CD4-positive, alpha-beta T cell (primary cell): ENCODE results near the gene FDXR. TPM values are rescaled to one million over a fixed set of nuclear protein-coding genes. Genes with fewer than 3 reads are reported as not detected.

ENCODE experiments used
- ATAC-seq: fragments of 200-7000 bp; cut with Tn5 transposase; one replicate; pipeline ENCODE4 v1.10.0; 2022; ENCODE audit warnings: mild to moderate bottlenecking; ENCODE audit not compliant: poor library complexity
- CTCF ChIA-PET: fragments of 350-600 bp; sonication (Branson Sonifier 250); formaldehyde crosslinking; loops from one replicate; lab custom pipeline; 2021; ENCODE audit warnings: antibody characterized with exemption, inconsistent platforms; lab: Charles Lee
- POLR2A ChIA-PET: fragments of 350-600 bp; sonication (Branson Sonifier 250); formaldehyde crosslinking; loops from one replicate; lab custom pipeline; 2021; ENCODE audit warnings: antibody characterized with exemption, inconsistent platforms; lab: Charles Lee
- DNase-seq, 14 experiments: peaks; one replicate each; pipeline ENCODE4 v3.0.0-alpha.2; 2013 to 2020; ENCODE audit warnings: mixed read lengths in 2 of 14
- H3K27ac ChIP-seq, 2 donors: one replicate each; pipeline versions ENCODE4 v1.5.1 to v1.7.0; 2013; ENCODE audit warnings: low read length in 2 of 2, low read depth in 1 of 2, mild to moderate bottlenecking in 1 of 2
- H3K27me3 ChIP-seq, 2 experiments: 1 replicate in 1 of 2; 2 replicates in 1 of 2; pipeline versions ENCODE4 v1.6.1 to v1.7.0; 2013; ENCODE audit warnings: low read length in 2 of 2, control low read depth in 1 of 2, mild to moderate bottlenecking in 1 of 2, moderate library complexity in 1 of 2; ENCODE audit not compliant: insufficient read depth in 2 of 2, control insufficient read depth in 1 of 2
- H3K36me3 ChIP-seq: one replicate; pipeline ENCODE4 v1.6.1; 2013; ENCODE audit warnings: low read length, control low read depth; ENCODE audit not compliant: insufficient read depth
- H3K4me1 ChIP-seq: one replicate; pipeline ENCODE4 v1.6.1; 2013; ENCODE audit warnings: low read length, control low read depth; ENCODE audit not compliant: insufficient read depth
- H3K4me3 ChIP-seq: one replicate; pipeline ENCODE4 v1.5.1; 2013; ENCODE audit warnings: mild to moderate bottlenecking, low read length, moderate library complexity
- H3K9me3 ChIP-seq, 2 experiments: 1 replicate in 1 of 2; 2 replicates in 1 of 2; pipeline versions ENCODE4 v1.6.1 to v1.7.0; 2013; ENCODE audit warnings: low read length in 2 of 2, mild to moderate bottlenecking in 2 of 2, control low read depth in 1 of 2, moderate library complexity in 1 of 2; ENCODE audit not compliant: control insufficient read depth in 1 of 2, insufficient read depth in 1 of 2
- H3K27ac Mint-ChIP-seq: one replicate; pipeline ENCODE4 v1.8.0; 2020; ENCODE audit warnings: mixed read lengths
- H3K27me3 Mint-ChIP-seq: one replicate; pipeline ENCODE4 v1.8.0; 2021; ENCODE audit warnings: mixed read lengths
- H3K36me3 Mint-ChIP-seq: one replicate; pipeline ENCODE4 v1.8.0; 2021; ENCODE audit warnings: low read depth, mixed read lengths
- H3K4me1 Mint-ChIP-seq: one replicate; pipeline ENCODE4 v1.8.0; 2021; ENCODE audit warnings: low read depth, mixed read lengths
- H3K4me3 Mint-ChIP-seq: one replicate; pipeline ENCODE4 v1.8.0; 2020; ENCODE audit warnings: mild to moderate bottlenecking, mixed read lengths
- H3K9me3 Mint-ChIP-seq: one replicate; pipeline ENCODE4 v1.8.0; 2020; ENCODE audit warnings: mixed read lengths
- intact Hi-C, 2 experiments: fragments of 100-400 bp; cut with DNase I in 1 of 2; cut with micrococcal nuclease in 1 of 2; formaldehyde crosslinking; loops; one replicate each; pipeline versions ENCODE4 v1.15.1 to v1.9.0; 2023 to 2025; cut with DNase I, micrococcal nuclease
- total RNA-seq, 174 experiments: library from RNA in 2 of 174; stranded (reverse) in 2 of 174; gene quantifications; one replicate each; pipeline ENCODE4 v1.2.3 and lab custom pipeline; 2021 to 2026
- TF ChIP-seq, protein P1 (sequence below): fragments of 200-600 bp; IDR thresholded peaks from one replicate; pipeline ENCODE4 v1.8.0; 2022; ENCODE audit warnings: antibody characterized with exemption, mild to moderate bottlenecking

FDXR gene
- total RNA-seq, 2 experiments from 2014 or later = 2.1 to 2.7 TPM

DNA sequence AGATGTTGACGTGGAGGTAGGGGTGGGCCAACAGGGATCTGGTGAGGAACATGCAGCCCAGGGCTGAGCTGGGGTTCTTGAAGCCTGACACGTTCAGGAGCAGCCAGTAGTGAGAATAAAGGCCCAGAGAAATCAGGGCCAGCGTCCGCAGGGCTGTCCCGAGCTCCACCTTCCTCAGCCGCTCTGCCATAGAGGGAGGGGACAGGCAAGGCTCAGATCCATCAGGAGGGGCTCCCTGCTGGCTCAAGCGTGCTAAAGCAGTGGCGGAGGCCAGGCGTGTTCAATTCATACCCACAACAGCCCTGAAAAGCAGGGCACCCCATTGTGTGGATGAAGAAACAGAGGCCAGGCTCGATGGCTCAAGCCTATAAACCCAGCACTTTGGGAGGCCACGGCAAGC lies 8.3 kb upstream of the FDXR start:
- Mint-ChIP-seq H3K4me1 (no peaks in the 10 kb centered on the region), H3K4me3 (no peak overlapping the region), H3K27ac (no peak overlapping the region), H3K9me3 (no peaks in the 10 kb centered on the region), H3K36me3 (no peaks in the 10 kb centered on the region), H3K27me3 (peaks cover 6% of the 10 kb centered on the region)
- no peak overlapping the region for H3K4me3 ChIP-seq
- peaks cover 0 to 5% of the 10 kb centered on the region in 2 experiments for H3K27me3 ChIP-seq
- H3K36me3 ChIP-seq = no peaks in the 10 kb centered on the region
- no peaks in the 10 kb centered on the region for H3K4me1 ChIP-seq
- TF ChIP-seq, protein P1, sequence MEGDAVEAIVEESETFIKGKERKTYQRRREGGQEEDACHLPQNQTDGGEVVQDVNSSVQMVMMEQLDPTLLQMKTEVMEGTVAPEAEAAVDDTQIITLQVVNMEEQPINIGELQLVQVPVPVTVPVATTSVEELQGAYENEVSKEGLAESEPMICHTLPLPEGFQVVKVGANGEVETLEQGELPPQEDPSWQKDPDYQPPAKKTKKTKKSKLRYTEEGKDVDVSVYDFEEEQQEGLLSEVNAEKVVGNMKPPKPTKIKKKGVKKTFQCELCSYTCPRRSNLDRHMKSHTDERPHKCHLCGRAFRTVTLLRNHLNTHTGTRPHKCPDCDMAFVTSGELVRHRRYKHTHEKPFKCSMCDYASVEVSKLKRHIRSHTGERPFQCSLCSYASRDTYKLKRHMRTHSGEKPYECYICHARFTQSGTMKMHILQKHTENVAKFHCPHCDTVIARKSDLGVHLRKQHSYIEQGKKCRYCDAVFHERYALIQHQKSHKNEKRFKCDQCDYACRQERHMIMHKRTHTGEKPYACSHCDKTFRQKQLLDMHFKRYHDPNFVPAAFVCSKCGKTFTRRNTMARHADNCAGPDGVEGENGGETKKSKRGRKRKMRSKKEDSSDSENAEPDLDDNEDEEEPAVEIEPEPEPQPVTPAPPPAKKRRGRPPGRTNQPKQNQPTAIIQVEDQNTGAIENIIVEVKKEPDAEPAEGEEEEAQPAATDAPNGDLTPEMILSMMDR = no peak
- ChIA-PET POLR2A (no interaction called here), CTCF (no interaction called here)
- no peak overlapping the region for H3K27ac ChIP-seq
- ATAC-seq (no peak), DNase-seq (no peak)
- intact Hi-C loops = no loop called here
- H3K9me3 ChIP-seq = no peaks in the 10 kb centered on the region

DNA sequence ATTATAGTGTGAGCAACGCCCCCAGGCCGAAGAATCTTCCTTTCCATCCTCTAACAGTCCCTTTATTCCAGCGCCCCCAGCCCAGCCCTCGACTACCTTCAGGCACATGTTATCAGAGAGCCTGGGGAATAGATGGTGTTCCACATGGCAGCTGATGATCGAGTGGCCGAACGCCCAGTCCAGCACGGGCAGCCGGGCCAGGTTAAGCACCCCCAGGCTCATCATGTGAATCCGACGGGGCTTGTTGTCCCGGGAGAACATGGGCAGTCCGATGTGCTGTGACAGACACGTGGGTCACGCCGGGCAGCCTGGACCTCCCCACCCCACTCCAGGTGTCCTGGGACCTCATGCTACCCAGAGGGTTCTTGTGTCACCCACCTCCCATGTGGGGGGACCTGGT lies 6.5 kb upstream of the FDXR start:
- peaks cover 0 to 4% of the 10 kb centered on the region in 2 experiments for H3K27me3 ChIP-seq
- CTCF ChIA-PET = no interaction called here
- H3K36me3 ChIP-seq = no peaks in the 10 kb centered on the region
- ATAC-seq (no peak), DNase-seq (no peak)
- peaks cover 2% of the 10 kb centered on the region for H3K4me1 ChIP-seq
- H3K27ac Mint-ChIP-seq = no peak overlapping the region
- H3K27ac ChIP-seq = no peak overlapping the region
- H3K27me3 Mint-ChIP-seq = peaks cover 3% of the 10 kb centered on the region
- no peaks in the 10 kb centered on the region for H3K9me3 ChIP-seq
- no peaks in the 10 kb centered on the region for H3K4me1 Mint-ChIP-seq
- intact Hi-C loops = loop anchor here in 1 of 2 experiments (5.0 kb wide), 1 partner anchor 788 kb away; the partner anchor contains the start of genes RECQL5 and SAP30BP
- TF ChIP-seq, protein P1 = no peak
- no peaks in the 10 kb centered on the region for H3K9me3 Mint-ChIP-seq
- no peaks in the 10 kb centered on the region for H3K36me3 Mint-ChIP-seq
- no peak overlapping the region for H3K4me3 Mint-ChIP-seq
- POLR2A ChIA-PET = interaction anchor here (0.6 kb wide), 1 partner anchor 1186 kb away, joined by 3 read pairs; no protein-coding TSS in a partner anchor
- H3K4me3 ChIP-seq = no peak overlapping the region

DNA sequence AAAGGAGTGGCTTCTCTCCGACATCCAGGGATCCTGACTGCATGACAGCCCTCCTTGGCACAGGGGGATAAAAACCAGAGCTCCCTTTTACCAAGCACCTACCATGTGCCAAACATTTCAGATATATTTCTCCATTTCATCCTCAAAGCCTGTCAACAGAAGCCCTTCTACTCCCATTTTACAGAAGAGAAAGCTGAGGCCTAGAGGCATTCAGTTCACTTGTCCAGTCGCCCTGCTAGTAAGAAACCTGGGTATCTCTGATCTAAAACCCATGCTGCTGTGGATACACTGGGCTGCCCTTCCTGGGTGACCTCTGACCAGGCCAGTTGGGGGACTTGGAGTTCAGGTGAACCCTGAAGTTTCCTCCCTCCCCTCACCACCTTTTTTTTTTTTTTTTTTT lies 5.9 kb upstream of the FDXR start:
- Mint-ChIP-seq H3K4me1 (peaks cover 5% of the 10 kb centered on the region), H3K9me3 (no peaks in the 10 kb centered on the region), H3K27ac (no peak overlapping the region), H3K36me3 (no peaks in the 10 kb centered on the region), H3K4me3 (no peak overlapping the region), H3K27me3 (no peaks in the 10 kb centered on the region)
- no peaks in the 10 kb centered on the region for H3K27me3 ChIP-seq
- POLR2A ChIA-PET = interaction anchor here (0.6 kb wide), 1 partner anchor 1186 kb away, joined by 3 read pairs; no protein-coding TSS in a partner anchor
- ATAC-seq (no peak), DNase-seq (no peak)
- no peaks in the 10 kb centered on the region for H3K9me3 ChIP-seq
- H3K4me1 ChIP-seq = peaks cover 8% of the 10 kb centered on the region
- intact Hi-C loops = loop anchor here in 1 of 2 experiments (5.0 kb wide), 1 partner anchor 789 kb away; the partner anchor contains the start of genes RECQL5 and SAP30BP
- no peak overlapping the region for H3K27ac ChIP-seq
- H3K4me3 ChIP-seq = no peak overlapping the region
- H3K36me3 ChIP-seq = no peaks in the 10 kb centered on the region
- TF ChIP-seq, protein P1 = no peak
- CTCF ChIA-PET = no interaction called here
